ENCODE data around the gene NDUFV1. TPM values are rescaled to one million over a fixed set of nuclear protein-coding genes. Genes with fewer than 3 reads are reported as not detected.

NDUFV1 gene
- total and polyA plus RNA-seq, 9 of the 15 experiments (the other 6 are each of a cell fraction or from before 2014, with no cell fraction given), result 10.8 to 423 (median 209) TPM

- TF ChIP-seq, protein P1, sequence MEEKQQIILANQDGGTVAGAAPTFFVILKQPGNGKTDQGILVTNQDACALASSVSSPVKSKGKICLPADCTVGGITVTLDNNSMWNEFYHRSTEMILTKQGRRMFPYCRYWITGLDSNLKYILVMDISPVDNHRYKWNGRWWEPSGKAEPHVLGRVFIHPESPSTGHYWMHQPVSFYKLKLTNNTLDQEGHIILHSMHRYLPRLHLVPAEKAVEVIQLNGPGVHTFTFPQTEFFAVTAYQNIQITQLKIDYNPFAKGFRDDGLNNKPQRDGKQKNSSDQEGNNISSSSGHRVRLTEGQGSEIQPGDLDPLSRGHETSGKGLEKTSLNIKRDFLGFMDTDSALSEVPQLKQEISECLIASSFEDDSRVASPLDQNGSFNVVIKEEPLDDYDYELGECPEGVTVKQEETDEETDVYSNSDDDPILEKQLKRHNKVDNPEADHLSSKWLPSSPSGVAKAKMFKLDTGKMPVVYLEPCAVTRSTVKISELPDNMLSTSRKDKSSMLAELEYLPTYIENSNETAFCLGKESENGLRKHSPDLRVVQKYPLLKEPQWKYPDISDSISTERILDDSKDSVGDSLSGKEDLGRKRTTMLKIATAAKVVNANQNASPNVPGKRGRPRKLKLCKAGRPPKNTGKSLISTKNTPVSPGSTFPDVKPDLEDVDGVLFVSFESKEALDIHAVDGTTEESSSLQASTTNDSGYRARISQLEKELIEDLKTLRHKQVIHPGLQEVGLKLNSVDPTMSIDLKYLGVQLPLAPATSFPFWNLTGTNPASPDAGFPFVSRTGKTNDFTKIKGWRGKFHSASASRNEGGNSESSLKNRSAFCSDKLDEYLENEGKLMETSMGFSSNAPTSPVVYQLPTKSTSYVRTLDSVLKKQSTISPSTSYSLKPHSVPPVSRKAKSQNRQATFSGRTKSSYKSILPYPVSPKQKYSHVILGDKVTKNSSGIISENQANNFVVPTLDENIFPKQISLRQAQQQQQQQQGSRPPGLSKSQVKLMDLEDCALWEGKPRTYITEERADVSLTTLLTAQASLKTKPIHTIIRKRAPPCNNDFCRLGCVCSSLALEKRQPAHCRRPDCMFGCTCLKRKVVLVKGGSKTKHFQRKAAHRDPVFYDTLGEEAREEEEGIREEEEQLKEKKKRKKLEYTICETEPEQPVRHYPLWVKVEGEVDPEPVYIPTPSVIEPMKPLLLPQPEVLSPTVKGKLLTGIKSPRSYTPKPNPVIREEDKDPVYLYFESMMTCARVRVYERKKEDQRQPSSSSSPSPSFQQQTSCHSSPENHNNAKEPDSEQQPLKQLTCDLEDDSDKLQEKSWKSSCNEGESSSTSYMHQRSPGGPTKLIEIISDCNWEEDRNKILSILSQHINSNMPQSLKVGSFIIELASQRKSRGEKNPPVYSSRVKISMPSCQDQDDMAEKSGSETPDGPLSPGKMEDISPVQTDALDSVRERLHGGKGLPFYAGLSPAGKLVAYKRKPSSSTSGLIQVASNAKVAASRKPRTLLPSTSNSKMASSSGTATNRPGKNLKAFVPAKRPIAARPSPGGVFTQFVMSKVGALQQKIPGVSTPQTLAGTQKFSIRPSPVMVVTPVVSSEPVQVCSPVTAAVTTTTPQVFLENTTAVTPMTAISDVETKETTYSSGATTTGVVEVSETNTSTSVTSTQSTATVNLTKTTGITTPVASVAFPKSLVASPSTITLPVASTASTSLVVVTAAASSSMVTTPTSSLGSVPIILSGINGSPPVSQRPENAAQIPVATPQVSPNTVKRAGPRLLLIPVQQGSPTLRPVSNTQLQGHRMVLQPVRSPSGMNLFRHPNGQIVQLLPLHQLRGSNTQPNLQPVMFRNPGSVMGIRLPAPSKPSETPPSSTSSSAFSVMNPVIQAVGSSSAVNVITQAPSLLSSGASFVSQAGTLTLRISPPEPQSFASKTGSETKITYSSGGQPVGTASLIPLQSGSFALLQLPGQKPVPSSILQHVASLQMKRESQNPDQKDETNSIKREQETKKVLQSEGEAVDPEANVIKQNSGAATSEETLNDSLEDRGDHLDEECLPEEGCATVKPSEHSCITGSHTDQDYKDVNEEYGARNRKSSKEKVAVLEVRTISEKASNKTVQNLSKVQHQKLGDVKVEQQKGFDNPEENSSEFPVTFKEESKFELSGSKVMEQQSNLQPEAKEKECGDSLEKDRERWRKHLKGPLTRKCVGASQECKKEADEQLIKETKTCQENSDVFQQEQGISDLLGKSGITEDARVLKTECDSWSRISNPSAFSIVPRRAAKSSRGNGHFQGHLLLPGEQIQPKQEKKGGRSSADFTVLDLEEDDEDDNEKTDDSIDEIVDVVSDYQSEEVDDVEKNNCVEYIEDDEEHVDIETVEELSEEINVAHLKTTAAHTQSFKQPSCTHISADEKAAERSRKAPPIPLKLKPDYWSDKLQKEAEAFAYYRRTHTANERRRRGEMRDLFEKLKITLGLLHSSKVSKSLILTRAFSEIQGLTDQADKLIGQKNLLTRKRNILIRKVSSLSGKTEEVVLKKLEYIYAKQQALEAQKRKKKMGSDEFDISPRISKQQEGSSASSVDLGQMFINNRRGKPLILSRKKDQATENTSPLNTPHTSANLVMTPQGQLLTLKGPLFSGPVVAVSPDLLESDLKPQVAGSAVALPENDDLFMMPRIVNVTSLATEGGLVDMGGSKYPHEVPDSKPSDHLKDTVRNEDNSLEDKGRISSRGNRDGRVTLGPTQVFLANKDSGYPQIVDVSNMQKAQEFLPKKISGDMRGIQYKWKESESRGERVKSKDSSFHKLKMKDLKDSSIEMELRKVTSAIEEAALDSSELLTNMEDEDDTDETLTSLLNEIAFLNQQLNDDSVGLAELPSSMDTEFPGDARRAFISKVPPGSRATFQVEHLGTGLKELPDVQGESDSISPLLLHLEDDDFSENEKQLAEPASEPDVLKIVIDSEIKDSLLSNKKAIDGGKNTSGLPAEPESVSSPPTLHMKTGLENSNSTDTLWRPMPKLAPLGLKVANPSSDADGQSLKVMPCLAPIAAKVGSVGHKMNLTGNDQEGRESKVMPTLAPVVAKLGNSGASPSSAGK (IDR thresholded peaks at IDR 0.05), result peak; percentile 49
- TF ChIP-seq DPF2 (IDR thresholded peaks at IDR 0.05), result peak; percentile 87
- no peak for TF ChIP-seq ESRRB (CRISPR knock-in tag; IDR thresholded peaks at IDR 0.05; ENCODE audit: borderline replicate concordance)
- no peak for TF ChIP-seq HDGF (IDR thresholded peaks at IDR 0.05)
- TF ChIP-seq CGGBP1 (CRISPR knock-in tag; IDR thresholded peaks at IDR 0.05), result no peak
- no peak for TF ChIP-seq ZNF197 (CRISPR knock-in tag; IDR thresholded peaks at IDR 0.05; ENCODE audit: low read depth)
- no peak for TF ChIP-seq SP2 (IDR thresholded peaks at IDR 0.05; ENCODE audit: extremely low read depth, low read depth, low read length, poor library complexity, severe bottlenecking)
- no peak for TF ChIP-seq ZNF507 (tag; conservative IDR thresholded peaks at IDR 0.05)
- no peak for TF ChIP-seq BRCA1 (IDR thresholded peaks at IDR 0.05)
- TF ChIP-seq BRCA1 (CRISPR knock-in tag; IDR thresholded peaks at IDR 0.05), result no peak
- no peak for TF ChIP-seq ZNF165 (CRISPR knock-in tag; IDR thresholded peaks at IDR 0.05; ENCODE audit: borderline replicate concordance)
- no peak for TF ChIP-seq ZNF609 (CRISPR knock-in tag; IDR thresholded peaks at IDR 0.05; ENCODE audit: borderline replicate concordance)
Measured at GRCh38 chr11:67572747-67573419, 33.9 kb upstream of the NDUFV1 start (continued).
